HG02870 (cell line): Measurements from ENCODE around the gene FAM221B.

Experiments used
- ATAC-seq: cut with Tn5 transposase; IDR thresholded peaks from one replicate; pipeline ENCODE4 v1.9.1; 2021; ENCODE audit warnings: mild to moderate bottlenecking, moderate library complexity; ENCODE audit not compliant: unreplicated experiment

FAM221B gene

GRCh38 chr9:35822926-35823325 is 5.6 kb downstream of the FAM221B start:
- ATAC-seq: no peak

GRCh38 chr9:35820076-35820475 is 8.5 kb downstream of the FAM221B start:
- no peak for ATAC-seq

- ATAC-seq: no peak
Measured at GRCh38 chr9:35818341-35818740, 10.2 kb downstream of the FAM221B start.

- ATAC-seq: no peak
Measured at GRCh38 chr9:35816708-35817107, 11.8 kb downstream of the FAM221B start.

- ATAC-seq: peak; percentile 73
Measured at GRCh38 chr9:35814841-35815543, 13.5 kb downstream of the FAM221B start, which contains the start of gene HINT2. HINT2 (minus strand) TSS chr9:35815042; CDS start chr9:35814979, 63 bp downstream.

- ATAC-seq: no peak
Measured at GRCh38 chr9:35814106-35814840, 14.3 kb downstream of the FAM221B start.

- ATAC-seq: no peak
Measured at GRCh38 chr9:35813434-35814105, 15.0 kb downstream of the FAM221B start.

- peak; percentile 54 for ATAC-seq
Measured at GRCh38 chr9:35812025-35812602, 16.4 kb downstream of the FAM221B start, which contains the start of gene SPAG8. SPAG8 (minus strand) TSS chr9:35812262; CDS start chr9:35812147, 115 bp downstream.

GRCh38 chr9:35811381-35812024 is 17.0 kb downstream of the FAM221B start:
- no peak for ATAC-seq

GRCh38 chr9:35810122-35810521 is 18.4 kb downstream of the FAM221B start:
- ATAC-seq: no peak

GRCh38 chr9:35808433-35808832 is 20.1 kb downstream of the FAM221B start:
- ATAC-seq: no peak

- ATAC-seq: no peak
Measured at GRCh38 chr9:35806101-35806500, 22.4 kb downstream of the FAM221B start.

GRCh38 chr9:35801328-35802128 is 27.0 kb downstream of the FAM221B start:
- no peak for ATAC-seq

GRCh38 chr9:35800530-35800929 is 28.0 kb downstream of the FAM221B start:
- ATAC-seq: no peak

- ATAC-seq: peak; percentile 59
Measured at GRCh38 chr9:35798658-35799374, 29.7 kb downstream of the FAM221B start.

- ATAC-seq: no peak
Measured at GRCh38 chr9:35797311-35798109, 31.0 kb downstream of the FAM221B start.

- ATAC-seq: no peak
Measured at GRCh38 chr9:35795695-35796094, 32.8 kb downstream of the FAM221B start.

- ATAC-seq: no peak
Measured at GRCh38 chr9:35793461-35793860, 35.1 kb downstream of the FAM221B start.
